Activated T-cell treated with anti-CD3 and anti-CD28 coated beads for 24 hours (primary cell): ENCODE results near the gene SGO1.

Experiments used
- DNase-seq: peaks from one replicate; pipeline ENCODE4 v3.0.0-alpha.2; 2020; ENCODE audit warnings: low read depth

The SGO1 gene

DNA sequence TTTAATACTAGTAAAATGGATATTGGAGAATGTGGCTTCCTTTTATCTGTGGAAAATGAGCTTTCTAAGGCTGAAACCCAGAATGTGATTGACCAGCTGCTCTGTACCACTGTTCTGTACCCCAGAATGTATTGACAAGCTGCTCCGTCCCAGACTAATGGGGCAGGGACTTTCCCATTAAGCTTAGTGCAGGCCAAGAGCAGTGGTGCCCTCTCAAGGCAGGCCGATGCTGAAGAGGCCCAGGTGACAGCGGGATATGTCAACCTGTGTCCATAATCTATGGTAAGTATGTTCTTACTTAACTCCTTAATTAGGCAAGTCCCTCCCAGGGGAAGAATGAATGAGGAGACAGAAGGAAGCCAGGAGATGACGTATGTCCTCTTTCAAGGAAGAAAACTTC lies 31.1 kb downstream of the SGO1 start:
- DNase-seq, result no peak

DNA sequence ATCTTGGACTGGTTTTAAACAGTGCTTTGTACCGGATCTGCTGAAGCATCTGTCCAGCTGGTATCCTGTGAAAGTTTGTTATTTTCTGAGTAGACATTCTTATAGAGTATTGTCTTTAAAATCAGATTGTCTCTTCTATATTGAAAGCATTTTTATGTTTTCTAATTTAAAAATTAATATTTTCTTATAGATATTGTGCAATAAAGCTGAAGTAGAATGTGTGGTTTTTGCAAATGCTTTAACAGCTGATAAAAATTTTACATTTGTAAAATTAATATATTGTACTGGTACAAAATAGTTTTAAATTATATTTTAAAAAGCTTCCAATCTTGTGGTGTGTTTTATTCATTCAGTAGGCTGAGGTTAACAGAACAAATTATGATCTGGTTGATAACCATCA lies 31.9 kb downstream of the SGO1 start:
- no peak for DNase-seq

DNA sequence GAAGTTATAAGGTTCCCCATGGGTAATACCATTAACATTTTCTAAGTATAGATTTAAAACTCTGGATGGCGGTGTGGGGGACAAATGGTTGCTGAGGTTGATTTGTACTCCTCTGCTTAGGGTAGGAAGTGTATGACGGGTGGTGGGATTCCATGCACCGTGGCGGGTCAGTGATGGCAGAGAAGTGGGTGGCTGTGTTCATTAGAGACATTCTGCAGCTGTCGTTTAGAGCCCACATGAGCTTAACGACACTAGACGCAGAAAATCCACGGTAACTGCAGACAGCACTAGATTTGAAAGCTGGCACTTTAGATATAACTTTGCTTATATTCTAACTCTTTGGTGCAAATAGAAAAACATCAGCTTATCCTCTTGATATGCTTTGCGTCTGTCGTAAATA lies 37.5 kb downstream of the SGO1 start:
- DNase-seq, result no peak

DNA sequence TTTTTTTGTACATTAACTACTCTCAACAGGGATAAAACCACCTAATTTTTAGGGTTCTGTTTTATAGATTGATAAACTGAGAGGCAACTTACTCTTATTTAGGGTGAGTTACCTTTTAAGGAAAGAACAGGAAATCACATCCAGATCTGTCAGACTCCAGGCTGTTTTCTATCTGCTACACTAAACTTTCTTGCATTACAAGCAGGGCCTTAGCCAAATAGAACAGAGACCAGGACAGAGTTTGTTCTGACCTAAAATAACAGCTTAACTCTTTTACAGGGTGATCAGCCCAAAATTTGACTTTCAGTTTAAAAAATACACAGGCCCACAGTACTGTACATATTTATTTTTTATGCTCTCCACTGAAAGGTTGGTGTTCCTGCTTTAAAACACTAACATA lies 38.6 kb downstream of the SGO1 start:
- no peak for DNase-seq

- DNase-seq, result no peak
Measured at GRCh38 chr3:20146301-20146700, 39.7 kb downstream of the SGO1 start.

DNA sequence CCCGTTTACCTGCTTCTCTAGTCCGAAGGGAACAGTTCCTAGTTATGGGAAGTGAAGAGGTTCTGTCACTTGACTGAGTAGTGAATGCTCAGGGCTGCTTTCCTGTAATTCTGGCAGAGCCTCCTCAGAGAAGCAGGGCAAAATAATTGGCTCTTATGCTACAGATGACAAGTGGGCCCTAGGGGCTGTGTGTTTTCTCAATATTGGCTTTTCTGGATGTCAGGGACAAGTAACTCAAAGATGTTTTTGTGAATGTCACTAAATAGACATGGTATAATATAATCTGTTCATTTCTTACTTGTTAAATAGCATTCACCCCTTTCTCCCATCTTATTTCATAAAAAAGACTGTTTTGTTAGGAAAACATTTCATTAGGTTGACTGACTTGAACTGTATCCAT lies 40.1 kb downstream of the SGO1 start:
- DNase-seq, result no peak

GRCh38 chr3:20143519-20143918 lies 42.5 kb downstream of the SGO1 start:
- DNase-seq, result no peak

GRCh38 chr3:20142517-20142916 lies 43.5 kb downstream of the SGO1 start:
- no peak for DNase-seq

GRCh38 chr3:20141851-20142250 lies 44.2 kb downstream of the SGO1 start:
- DNase-seq, result no peak

GRCh38 chr3:20141316-20141715 lies 44.7 kb downstream of the SGO1 start:
- DNase-seq, result no peak

- no peak for DNase-seq
Measured at GRCh38 chr3:20140881-20141280, 45.1 kb downstream of the SGO1 start.

- no peak for DNase-seq
Measured at GRCh38 chr3:20137647-20138046, 48.4 kb downstream of the SGO1 start.

DNA sequence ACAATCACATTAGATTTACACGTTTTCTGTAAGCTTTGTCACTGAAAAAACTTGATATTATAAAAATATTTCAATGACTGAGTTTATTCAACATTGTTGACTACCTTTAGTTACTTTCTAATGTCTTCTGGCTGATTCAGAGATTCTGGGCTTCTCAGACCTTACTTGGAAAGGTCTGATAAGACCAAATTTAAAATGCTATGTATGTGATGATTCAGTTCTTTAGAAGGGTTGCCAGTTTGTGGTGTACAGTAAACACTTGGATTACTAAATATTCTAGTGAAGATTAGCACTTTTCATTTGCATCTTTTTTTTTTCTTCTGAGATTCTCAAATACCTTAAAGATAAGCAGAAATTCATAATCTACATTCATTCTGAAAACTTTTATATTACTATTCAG lies 49.8 kb downstream of the SGO1 start:
- DNase-seq, result no peak

DNA sequence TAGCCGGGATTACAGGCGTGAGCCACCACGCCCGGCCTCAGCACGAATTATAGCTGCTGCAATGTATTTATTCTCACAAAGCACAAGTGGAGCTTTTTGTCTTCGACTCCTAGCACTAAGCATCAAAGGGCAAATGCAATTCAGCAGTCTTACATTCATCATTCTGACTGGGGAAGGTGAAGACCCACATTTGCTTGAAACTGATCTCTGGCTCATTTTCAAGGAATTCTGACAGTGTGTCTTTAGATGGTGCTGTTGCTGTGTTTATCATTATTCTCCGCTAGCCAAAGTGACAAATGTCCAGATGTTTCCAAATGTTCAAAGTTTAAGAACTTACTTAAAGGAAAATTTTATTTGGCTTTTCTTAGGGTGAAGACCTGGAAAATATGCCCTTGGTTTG lies 55.9 kb downstream of the SGO1 start:
- no peak for DNase-seq

DNA sequence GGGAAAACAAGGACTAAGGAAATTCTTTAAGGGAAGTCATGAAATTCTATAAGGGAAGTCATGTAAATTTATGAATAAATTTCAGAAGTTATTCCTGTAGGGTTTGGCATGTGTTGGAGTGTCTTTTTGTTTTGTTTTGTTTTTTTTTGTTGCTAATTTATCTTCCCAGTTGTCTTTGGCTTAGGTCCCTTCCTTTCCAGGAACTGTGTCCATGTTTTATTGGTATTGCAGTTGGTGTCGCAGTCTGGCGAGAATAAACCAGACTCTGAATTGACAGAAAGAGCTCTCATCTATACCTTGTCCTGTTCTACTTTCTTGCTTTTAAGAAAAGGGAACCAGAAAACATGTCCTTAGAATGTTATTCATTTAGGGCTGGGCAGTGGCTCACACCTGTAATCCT lies 57.6 kb downstream of the SGO1 start:
- no peak for DNase-seq

DNA sequence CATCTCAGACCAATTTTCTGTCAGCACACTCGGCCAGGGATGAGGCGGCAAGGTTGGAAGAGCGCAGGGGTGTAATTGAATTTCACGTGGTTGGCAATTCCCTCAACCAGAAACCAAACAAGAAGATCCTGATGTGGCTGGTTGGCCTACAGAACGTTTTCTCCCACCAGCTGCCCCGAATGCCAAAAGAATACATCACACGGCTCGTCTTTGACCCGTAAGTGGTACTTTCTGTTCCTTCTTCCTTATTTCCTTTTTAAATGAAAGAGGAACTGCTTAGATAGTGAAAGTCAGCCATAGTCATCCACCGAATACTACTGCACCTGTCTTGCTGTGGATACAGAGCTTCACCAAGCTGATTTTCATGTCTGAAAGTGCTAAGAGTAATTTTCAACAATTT lies 60.1 kb downstream of the SGO1 start:
- no peak for DNase-seq

GRCh38 chr3:20125289-20125688 lies 60.7 kb downstream of the SGO1 start:
- DNase-seq, result no peak

GRCh38 chr3:20123131-20123652 lies 62.8 kb downstream of the SGO1 start:
- no peak for DNase-seq

- DNase-seq, result no peak
Measured at GRCh38 chr3:20121088-20121487, 64.9 kb downstream of the SGO1 start.
